Coronary artery (tissue), 2 donors: ENCODE data around the gene COL6A1.
"Not testable (repeated sequence)": the region's sequence is repeated elsewhere in the genome, so short reads cannot be mapped to it uniquely, and the experiment has no call there.

Source experiments
- DNase-seq: peaks from one replicate; pipeline ENCODE4 v3.0.0-alpha.2; 2017; ENCODE audit warnings: low spot score
- H3K27ac ChIP-seq, 2 donors: fragments of 200-600 bp; sonication (generic); one replicate each; pipeline ENCODE4 v1.5.1; 2016 to 2019
- H3K4me3 ChIP-seq: fragments of 200-600 bp; sonication (generic); 2 replicates; pipeline ENCODE4 v1.5.1; 2016; ENCODE audit warnings: mild to moderate bottlenecking, moderate library complexity
- CTCF ChIP-seq: fragments of 200-600 bp; sonication (generic); IDR thresholded peaks from one replicate; pipeline ENCODE4 v1.5.1; 2019; ENCODE audit warnings: antibody characterized with exemption

COL6A1 gene

GRCh38 chr21:45947296-45947695 is 34.3 kb upstream of the COL6A1 start:
- TF ChIP-seq CTCF = no peak
- Histone ChIP-seq H3K27ac (no peak overlapping the region), H3K4me3 (no peak overlapping the region)
- no peak for DNase-seq

GRCh38 chr21:45947716-45948255 is 33.8 kb upstream of the COL6A1 start:
- no peak overlapping the region for H3K27ac ChIP-seq
- DNase-seq = no peak
- H3K4me3 ChIP-seq = no peak overlapping the region
- no peak for TF ChIP-seq CTCF

GRCh38 chr21:45948576-45949141 is 32.9 kb upstream of the COL6A1 start:
- Histone ChIP-seq H3K27ac (peak overlapping the region in 1 of 2 donors; percentile 19), H3K4me3 (no peak overlapping the region)
- no peak for TF ChIP-seq CTCF
- DNase-seq = no peak

GRCh38 chr21:45949928-45950739 is 31.4 kb upstream of the COL6A1 start:
- Histone ChIP-seq H3K4me3 (peak overlapping the region; percentile 44), H3K27ac (peak overlapping the region; percentile 29 to 92)
- no peak for TF ChIP-seq CTCF
- no peak for DNase-seq

GRCh38 chr21:45950740-45951515 is 30.6 kb upstream of the COL6A1 start:
- Histone ChIP-seq H3K4me3 (peak overlapping the region; percentile 44), H3K27ac (peak overlapping the region; percentile 29 to 92)
- TF ChIP-seq CTCF = no peak
- peak; percentile 88 for DNase-seq

GRCh38 chr21:45951676-45952075 is 29.9 kb upstream of the COL6A1 start:
- no peak overlapping the region for H3K4me3 ChIP-seq
- TF ChIP-seq CTCF = no peak
- H3K27ac ChIP-seq = peak overlapping the region; percentile 29 to 92
- DNase-seq = no peak

- DNase-seq = not testable (repeated sequence)
These were observed 29.0 kb upstream of the COL6A1 start for GRCh38 chr21:45952527-45952926.

More at GRCh38 chr21:45952527-45952926, 29.0 kb upstream of the COL6A1 start:
- H3K4me3 ChIP-seq = not testable (repeated sequence)
- peak overlapping the region; percentile 89 to 92 for H3K27ac ChIP-seq
